ENCODE measurements around the gene KDM3A. TPM values are rescaled to one million over a fixed set of nuclear protein-coding genes. Genes with fewer than 3 reads are reported as not detected.

The KDM3A gene
- total RNA-seq, 1 donor from 2014 or later: 93.8 TPM

GRCh38 chr2:86435531-86435930 is 5.6 kb upstream of the KDM3A start:
- DNase-seq: no peak

- DNase-seq: no peak
Measured at GRCh38 chr2:86436328-86436727, 4.8 kb upstream of the KDM3A start.

GRCh38 chr2:86439879-86440630 is 1.1 kb upstream of the KDM3A start:
- peak; percentile 17 for DNase-seq

GRCh38 chr2:86441392-86441881 is 266 bp downstream of the KDM3A start:
- DNase-seq: no peak

GRCh38 chr2:86441882-86442641 is 891 bp downstream of the KDM3A start:
- peak; percentile 84 for DNase-seq

- peak; percentile 95 for DNase-seq
Measured at GRCh38 chr2:86442642-86443005, 1.5 kb downstream of the KDM3A start.

GRCh38 chr2:86443631-86444350 is 2.6 kb downstream of the KDM3A start:
- no peak for DNase-seq

- no peak for DNase-seq
Measured at GRCh38 chr2:86445436-86445835, 4.3 kb downstream of the KDM3A start.

GRCh38 chr2:86446060-86446459 is 4.9 kb downstream of the KDM3A start:
- no peak for DNase-seq

- peak; percentile 92 for DNase-seq
Measured at GRCh38 chr2:86453836-86454235, 12.7 kb downstream of the KDM3A start.

- DNase-seq: no peak
Measured at GRCh38 chr2:86454238-86454637, 13.1 kb downstream of the KDM3A start.

GRCh38 chr2:86455181-86455580 is 14.0 kb downstream of the KDM3A start:
- no peak for DNase-seq

GRCh38 chr2:86461042-86461743 is 20.0 kb downstream of the KDM3A start:
- DNase-seq: no peak

- no peak for DNase-seq
Measured at GRCh38 chr2:86464652-86465051, 23.5 kb downstream of the KDM3A start.

GRCh38 chr2:86466306-86466705 is 25.1 kb downstream of the KDM3A start:
- DNase-seq: peak; percentile 34

- peak; percentile 48 for DNase-seq
Measured at GRCh38 chr2:86468162-86469033, 27.2 kb downstream of the KDM3A start.

GRCh38 chr2:86470890-86471289 is 29.7 kb downstream of the KDM3A start:
- DNase-seq: no peak

- DNase-seq: no peak
Measured at GRCh38 chr2:86471637-86472036, 30.5 kb downstream of the KDM3A start.

- DNase-seq: no peak
Measured at GRCh38 chr2:86476092-86476491, 34.9 kb downstream of the KDM3A start.

GRCh38 chr2:86476918-86477317 is 35.7 kb downstream of the KDM3A start:
- DNase-seq: no peak

- no peak for DNase-seq
Measured at GRCh38 chr2:86477349-86477748, 36.2 kb downstream of the KDM3A start.

Measured in tongue (tissue), 2 donors.